GM06990 (cell line): Measurements from ENCODE around the gene MPL.

Source experiments
- DNase-seq: peaks from one replicate; pipeline ENCODE4 v3.0.0-alpha.2; 2011; ENCODE audit not compliant: insufficient read length; ENCODE audit errors: extremely low read depth
- H3K27me3 ChIP-seq: replicated peaks from 2 replicates; pipeline ENCODE4 v1.6.0; 2011; ENCODE audit warnings: low read length; ENCODE audit not compliant: control insufficient read depth, insufficient read depth
- H3K36me3 ChIP-seq: 2 replicates; pipeline ENCODE4 v1.5.1; 2011; ENCODE audit warnings: low read length; ENCODE audit not compliant: control insufficient read depth, insufficient read depth
- H3K4me3 ChIP-seq: replicated peaks from 2 replicates; pipeline ENCODE4 v1.5.1; 2011; ENCODE audit warnings: low read depth, mild to moderate bottlenecking, control low read depth, low read length
- CTCF ChIP-seq: IDR thresholded peaks from 2 replicates; pipeline ENCODE4 v1.5.1; 2011; ENCODE audit warnings: low read length, control low read depth, mild to moderate bottlenecking, inconsistent platforms; ENCODE audit not compliant: insufficient read depth, poor library complexity, severe bottlenecking

MPL gene

GRCh38 chr1:43329995-43330751, 7.4 kb upstream of the MPL start:
- Histone ChIP-seq H3K36me3 (no peaks in the 10 kb centered on the region), H3K4me3 (no peak overlapping the region), H3K27me3 (no peaks in the 10 kb centered on the region)
- DNase-seq = no peak
- TF ChIP-seq CTCF = no peak

GRCh38 chr1:43331688-43332087, 5.9 kb upstream of the MPL start:
- Histone ChIP-seq H3K27me3 (no peaks in the 10 kb centered on the region), H3K36me3 (no peaks in the 10 kb centered on the region), H3K4me3 (no peak overlapping the region)
- no peak for TF ChIP-seq CTCF
- DNase-seq = no peak

- TF ChIP-seq CTCF = no peak
- Histone ChIP-seq H3K27me3 (no peaks in the 10 kb centered on the region), H3K4me3 (no peak overlapping the region), H3K36me3 (no peaks in the 10 kb centered on the region)
- DNase-seq = no peak
Observed at GRCh38 chr1:43334453-43335205, 3.0 kb upstream of the MPL start.

GRCh38 chr1:43338001-43338400, 383 bp downstream of the MPL start:
- H3K4me3 ChIP-seq = no peak overlapping the region
- no peak for DNase-seq
- no peaks in the 10 kb centered on the region for H3K36me3 ChIP-seq
- TF ChIP-seq CTCF = no peak
- no peaks in the 10 kb centered on the region for H3K27me3 ChIP-seq

- TF ChIP-seq CTCF = no peak
- Histone ChIP-seq H3K27me3 (no peaks in the 10 kb centered on the region), H3K4me3 (no peak overlapping the region), H3K36me3 (no peaks in the 10 kb centered on the region)
- no peak for DNase-seq
Observed at GRCh38 chr1:43339584-43340232, 2.1 kb downstream of the MPL start.
